Upper lobe of right lung (tissue), 1 donor: Measurements from ENCODE around the gene PCNX2. TPM values are rescaled to one million over a fixed set of nuclear protein-coding genes. Genes with fewer than 3 reads are reported as not detected.

Experiments
- ATAC-seq: fragments of 200-7000 bp; cut with Tn5 transposase; one replicate; pipeline ENCODE4 v1.9.1; 2020; ENCODE audit warnings: mild to moderate bottlenecking, moderate library complexity
- DNase-seq: peaks from one replicate; pipeline ENCODE4 v3.0.0-alpha.2; 2020
- H3K27ac ChIP-seq: fragments of 200-600 bp; one replicate; pipeline ENCODE4 v1.8.0; 2022
- H3K27me3 ChIP-seq: fragments of 200-600 bp; one replicate; pipeline ENCODE4 v1.8.0; 2022; ENCODE audit warnings: mild to moderate bottlenecking
- H3K36me3 ChIP-seq: fragments of 200-600 bp; one replicate; pipeline ENCODE4 v1.8.0; 2022
- H3K4me1 ChIP-seq: fragments of 200-600 bp; one replicate; pipeline ENCODE4 v1.8.0; 2022
- H3K4me3 ChIP-seq: fragments of 200-600 bp; one replicate; pipeline ENCODE4 v1.8.0; 2022; ENCODE audit warnings: mild to moderate bottlenecking
- H3K9me3 ChIP-seq: fragments of 200-600 bp; one replicate; pipeline ENCODE4 v1.8.0; 2022
- CTCF ChIP-seq: fragments of 200-600 bp; IDR thresholded peaks from one replicate; pipeline ENCODE4 v1.8.0; 2022; ENCODE audit warnings: antibody characterized with exemption
- intact Hi-C: fragments of 100-400 bp; cut with DNase I; formaldehyde crosslinking; loops from one replicate; pipeline ENCODE4 v1.11.0; 2022
- total RNA-seq: library from RNA; stranded (reverse); fragmentation: NEBNext Ultra II Directional; extraction: Animal tissue kit (Norgen Biotek cat#: 25700); gene quantifications from one replicate; pipeline ENCODE4 v1.2.1, GENCODE V29; 2021
- donor health status: DM: no; HTN: yes; CAD: no; lungs with severe emphysema.

The PCNX2 gene
- total RNA-seq, 1 donor from 2014 or later = 6.8 TPM

GRCh38 chr1:233294913-233295236 is 650 bp downstream of the PCNX2 start:
- H3K4me1 ChIP-seq = peaks cover 5% of the 10 kb centered on the region
- TF ChIP-seq CTCF = no peak
- intact Hi-C loops = no loop called here
- ATAC-seq (peak; percentile 45), DNase-seq (no peak)
- no peak overlapping the region for H3K27ac ChIP-seq
- H3K4me3 ChIP-seq = peak overlapping the region; percentile 59
- no peaks in the 10 kb centered on the region for H3K9me3 ChIP-seq
- H3K27me3 ChIP-seq = peaks cover 6% of the 10 kb centered on the region
- H3K36me3 ChIP-seq = no peaks in the 10 kb centered on the region

- TF ChIP-seq CTCF = no peak
- Histone ChIP-seq H3K9me3 (no peaks in the 10 kb centered on the region), H3K4me1 (peaks cover 5% of the 10 kb centered on the region), H3K4me3 (no peak overlapping the region), H3K36me3 (no peaks in the 10 kb centered on the region), H3K27me3 (peaks cover 6% of the 10 kb centered on the region), H3K27ac (no peak overlapping the region)
- ATAC-seq = no peak
- intact Hi-C loops = no loop called here
- DNase-seq = no peak
These were observed 1.7 kb downstream of the PCNX2 start for GRCh38 chr1:233293556-233294446.

- H3K27me3 ChIP-seq = no peaks in the 10 kb centered on the region
- H3K36me3 ChIP-seq = no peaks in the 10 kb centered on the region
- intact Hi-C loops = no loop called here
- no peak for TF ChIP-seq CTCF
- no peak for DNase-seq
- no peak for ATAC-seq
- H3K4me3 ChIP-seq = no peak overlapping the region
- H3K9me3 ChIP-seq = no peaks in the 10 kb centered on the region
- H3K4me1 ChIP-seq = peaks cover 5% of the 10 kb centered on the region
- H3K27ac ChIP-seq = no peak overlapping the region
These were observed 5.0 kb downstream of the PCNX2 start for GRCh38 chr1:233290396-233291034.

GRCh38 chr1:233289676-233290075 is 5.8 kb downstream of the PCNX2 start:
- ATAC-seq (no peak), DNase-seq (no peak)
- H3K4me3 ChIP-seq = no peak overlapping the region
- H3K27me3 ChIP-seq = no peaks in the 10 kb centered on the region
- H3K4me1 ChIP-seq = no peaks in the 10 kb centered on the region
- no peak for TF ChIP-seq CTCF
- no peaks in the 10 kb centered on the region for H3K36me3 ChIP-seq
- no peaks in the 10 kb centered on the region for H3K9me3 ChIP-seq
- no peak overlapping the region for H3K27ac ChIP-seq
- intact Hi-C loops = no loop called here

GRCh38 chr1:233282582-233282886 is 13.0 kb downstream of the PCNX2 start:
- no peaks in the 10 kb centered on the region for H3K27me3 ChIP-seq
- TF ChIP-seq CTCF = no peak
- no peak for ATAC-seq

More at GRCh38 chr1:233282582-233282886, 13.0 kb downstream of the PCNX2 start:
- no peak overlapping the region for H3K27ac ChIP-seq
- H3K4me3 ChIP-seq = no peak overlapping the region
- H3K36me3 ChIP-seq = no peaks in the 10 kb centered on the region
- no peaks in the 10 kb centered on the region for H3K9me3 ChIP-seq
- no peak for DNase-seq
- intact Hi-C loops = no loop called here
- no peaks in the 10 kb centered on the region for H3K4me1 ChIP-seq
